H1 (cell line): ENCODE results near the gene ALPI.

ENCODE experiments used
- CHD2 ChIP-seq: IDR thresholded peaks from 2 replicates; pipeline ENCODE4 v1.6.1; 2012; ENCODE audit warnings: low read length, improper control_type of control experiment
- CREB1 ChIP-seq: IDR thresholded peaks from 2 replicates; pipeline ENCODE4 v1.6.1; 2012; ENCODE audit warnings: inconsistent platforms
- GABPA ChIP-seq: IDR thresholded peaks from 2 replicates; pipeline ENCODE4 v1.6.1; 2011; ENCODE audit warnings: mild to moderate bottlenecking, low read length, moderate library complexity, borderline replicate concordance; ENCODE audit not compliant: insufficient read depth
- HDAC6 ChIP-seq: IDR thresholded peaks from one replicate; pipeline ENCODE4 v1.7.1; 2012; ENCODE audit warnings: low read depth, mild to moderate bottlenecking, inconsistent platforms, low read length, moderate library complexity
- JUN ChIP-seq: IDR thresholded peaks from 2 replicates; pipeline ENCODE4 v1.6.1; 2011; ENCODE audit warnings: low read depth, mild to moderate bottlenecking, improper control_type of control experiment, low read length
- JUND ChIP-seq: IDR thresholded peaks from 2 replicates; pipeline ENCODE4 v1.6.1; 2011; ENCODE audit warnings: mild to moderate bottlenecking, improper control_type of control experiment, low read length
- POU5F1 ChIP-seq: IDR thresholded peaks from 2 replicates; pipeline ENCODE4 v1.6.1; 2011; ENCODE audit warnings: low read depth, mild to moderate bottlenecking, low read length, moderate library complexity
- RAD21 ChIP-seq, 2 experiments: IDR thresholded peaks in 1 of 2; conservative IDR thresholded peaks in 1 of 2; 2 replicates each; pipeline ENCODE4 v1.6.1; 2011; ENCODE audit warnings: low read depth in 2 of 2, low read length in 2 of 2, improper control_type of control experiment in 1 of 2, inconsistent platforms in 1 of 2, mild to moderate bottlenecking in 1 of 2, moderate library complexity in 1 of 2
- RBBP5 ChIP-seq: IDR thresholded peaks from 2 replicates; pipeline ENCODE4 v1.7.1; 2012; ENCODE audit warnings: low read depth, mild to moderate bottlenecking, inconsistent platforms, low read length, moderate library complexity, borderline replicate concordance
- SIN3A ChIP-seq, 2 experiments: IDR thresholded peaks in 1 of 2; conservative IDR thresholded peaks in 1 of 2; 2 replicates each; pipeline ENCODE4 v1.6.1; 2011 to 2012; ENCODE audit warnings: low read length in 2 of 2, improper control_type of control experiment in 1 of 2, low read depth in 1 of 2, mild to moderate bottlenecking in 1 of 2
- TAF1 ChIP-seq: IDR thresholded peaks from 2 replicates; pipeline ENCODE4 v1.6.1; 2011; ENCODE audit warnings: mild to moderate bottlenecking, low read depth, low read length
- TEAD4 ChIP-seq: IDR thresholded peaks from 2 replicates; pipeline ENCODE4 v1.6.1; 2012; ENCODE audit warnings: low read depth, low read length, inconsistent platforms, mixed read lengths
- USF2 ChIP-seq: IDR thresholded peaks from 2 replicates; pipeline ENCODE4 v1.6.1; 2011; ENCODE audit warnings: low read length, improper control_type of control experiment
- TF ChIP-seq, protein P1 (sequence below), 3 experiments: IDR thresholded peaks; 1 replicate in 2 of 3; 2 replicates in 1 of 3; pipeline versions ENCODE4 v1.5.1 to v1.6.1; 2011; ENCODE audit warnings: low read length in 3 of 3, mild to moderate bottlenecking in 3 of 3, inconsistent platforms in 2 of 3, low read depth in 1 of 3, moderate library complexity in 1 of 3; ENCODE audit not compliant: insufficient read depth in 1 of 3; ENCODE audit errors: control extremely low read depth in 1 of 3

DNA sequence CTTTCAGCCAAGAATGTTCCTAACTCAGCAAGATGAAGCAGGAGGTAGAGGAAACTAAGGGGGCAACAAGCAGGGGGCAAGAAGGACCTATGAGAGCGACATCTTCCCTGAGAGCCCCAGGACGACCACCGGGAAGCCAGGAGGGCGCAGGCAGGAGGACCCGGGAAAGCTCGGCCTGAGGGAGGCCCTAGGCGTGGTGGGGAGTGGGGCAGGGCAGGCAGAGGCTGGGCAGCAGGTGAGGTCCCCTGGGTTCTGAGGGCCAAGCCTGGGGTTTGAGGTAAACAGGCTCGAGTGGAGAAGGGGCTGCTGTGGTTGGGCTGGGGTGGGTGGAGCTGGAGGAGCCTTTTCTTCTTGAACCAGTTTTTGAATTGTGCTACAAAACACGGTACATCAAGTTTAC, 1.3 kb upstream of the ALPI start:
- TF ChIP-seq HDAC6 (no peak), TEAD4 (no peak), JUND (no peak), RBBP5 (no peak), TAF1 (no peak), GABPA (no peak), POU5F1 (no peak), CHD2 (no peak), RAD21 (IDR thresholded peaks at IDR 0.05 in 1 of 2, conservative IDR thresholded peaks at IDR 0.05 in 1 of 2; ENCODE audit: low read depth in 2 of 2, low read length in 2 of 2) (no peak), SIN3A (conservative IDR thresholded peaks at IDR 0.05 in 1 of 2, IDR thresholded peaks at IDR 0.05 in 1 of 2; ENCODE audit: low read depth in 1 of 2, low read length in 2 of 2) (no peak), USF2 (no peak), CREB1 (no peak), JUN (no peak)
- TF ChIP-seq, protein P1, sequence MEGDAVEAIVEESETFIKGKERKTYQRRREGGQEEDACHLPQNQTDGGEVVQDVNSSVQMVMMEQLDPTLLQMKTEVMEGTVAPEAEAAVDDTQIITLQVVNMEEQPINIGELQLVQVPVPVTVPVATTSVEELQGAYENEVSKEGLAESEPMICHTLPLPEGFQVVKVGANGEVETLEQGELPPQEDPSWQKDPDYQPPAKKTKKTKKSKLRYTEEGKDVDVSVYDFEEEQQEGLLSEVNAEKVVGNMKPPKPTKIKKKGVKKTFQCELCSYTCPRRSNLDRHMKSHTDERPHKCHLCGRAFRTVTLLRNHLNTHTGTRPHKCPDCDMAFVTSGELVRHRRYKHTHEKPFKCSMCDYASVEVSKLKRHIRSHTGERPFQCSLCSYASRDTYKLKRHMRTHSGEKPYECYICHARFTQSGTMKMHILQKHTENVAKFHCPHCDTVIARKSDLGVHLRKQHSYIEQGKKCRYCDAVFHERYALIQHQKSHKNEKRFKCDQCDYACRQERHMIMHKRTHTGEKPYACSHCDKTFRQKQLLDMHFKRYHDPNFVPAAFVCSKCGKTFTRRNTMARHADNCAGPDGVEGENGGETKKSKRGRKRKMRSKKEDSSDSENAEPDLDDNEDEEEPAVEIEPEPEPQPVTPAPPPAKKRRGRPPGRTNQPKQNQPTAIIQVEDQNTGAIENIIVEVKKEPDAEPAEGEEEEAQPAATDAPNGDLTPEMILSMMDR (IDR thresholded peaks at IDR 0.05; ENCODE audit: control extremely low read depth in 1 of 3, insufficient read depth in 1 of 3, low read depth in 1 of 3, low read length in 3 of 3): no peak
